NCI-H2196 (cell line): Measurements from ENCODE around the gene ZCCHC3.
"Not testable (repeated sequence)": the region's sequence is repeated elsewhere in the genome, so short reads cannot be mapped to it uniquely, and the experiment has no call there.

Experiments used
- DNase-seq: peaks from one replicate; lab custom pipeline; 2025; ENCODE audit not compliant: unreplicated experiment; lab: John Stamatoyannopoulos, UW

The ZCCHC3 gene

DNA sequence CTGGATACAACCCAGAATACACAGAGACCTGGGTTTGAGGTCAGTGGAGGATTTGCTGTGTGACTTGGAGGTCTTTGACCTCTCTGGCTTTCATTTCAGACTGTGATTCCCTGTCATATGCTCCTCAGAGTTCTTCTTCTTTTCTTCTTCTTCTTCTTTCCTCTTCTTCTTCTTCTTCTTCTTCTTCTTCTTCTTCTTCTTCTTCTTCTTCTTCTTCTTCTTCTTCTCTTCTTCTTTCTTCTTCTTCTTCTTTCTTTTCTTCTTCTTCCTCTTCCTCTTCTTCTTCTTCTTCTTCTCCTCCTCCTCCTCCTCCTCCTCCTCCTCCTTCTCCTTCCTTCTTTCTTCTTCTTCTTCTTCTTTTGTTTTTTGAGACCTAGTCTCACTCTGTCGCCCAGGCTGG, 38.7 kb downstream of the ZCCHC3 start:
- not testable (repeated sequence) for DNase-seq

DNA sequence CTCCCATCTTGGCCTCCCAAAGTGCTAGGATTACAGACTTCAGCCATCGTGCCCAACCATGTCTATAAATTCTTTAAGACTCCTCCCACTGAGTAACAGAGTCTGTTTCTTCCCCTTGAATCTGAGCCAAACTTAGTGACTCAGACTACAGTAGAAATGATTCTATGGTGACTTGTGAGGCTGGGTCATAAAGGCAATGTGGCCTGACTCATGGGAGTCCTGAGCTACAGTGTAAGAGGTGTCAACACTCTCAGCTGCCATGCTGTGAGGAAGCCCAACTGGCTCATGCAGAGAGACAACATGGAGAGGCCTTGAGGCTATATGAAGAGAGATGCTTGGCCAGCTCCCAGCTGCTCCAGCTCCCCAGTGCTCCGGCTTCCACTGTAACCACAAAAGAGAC, 44.3 kb downstream of the ZCCHC3 start:
- peak; percentile 43 for DNase-seq

- no peak for DNase-seq
Measured at GRCh38 chr20:343107-343506, 45.7 kb downstream of the ZCCHC3 start.

GRCh38 chr20:346033-346639, 48.8 kb downstream of the ZCCHC3 start:
- no peak for DNase-seq

DNA sequence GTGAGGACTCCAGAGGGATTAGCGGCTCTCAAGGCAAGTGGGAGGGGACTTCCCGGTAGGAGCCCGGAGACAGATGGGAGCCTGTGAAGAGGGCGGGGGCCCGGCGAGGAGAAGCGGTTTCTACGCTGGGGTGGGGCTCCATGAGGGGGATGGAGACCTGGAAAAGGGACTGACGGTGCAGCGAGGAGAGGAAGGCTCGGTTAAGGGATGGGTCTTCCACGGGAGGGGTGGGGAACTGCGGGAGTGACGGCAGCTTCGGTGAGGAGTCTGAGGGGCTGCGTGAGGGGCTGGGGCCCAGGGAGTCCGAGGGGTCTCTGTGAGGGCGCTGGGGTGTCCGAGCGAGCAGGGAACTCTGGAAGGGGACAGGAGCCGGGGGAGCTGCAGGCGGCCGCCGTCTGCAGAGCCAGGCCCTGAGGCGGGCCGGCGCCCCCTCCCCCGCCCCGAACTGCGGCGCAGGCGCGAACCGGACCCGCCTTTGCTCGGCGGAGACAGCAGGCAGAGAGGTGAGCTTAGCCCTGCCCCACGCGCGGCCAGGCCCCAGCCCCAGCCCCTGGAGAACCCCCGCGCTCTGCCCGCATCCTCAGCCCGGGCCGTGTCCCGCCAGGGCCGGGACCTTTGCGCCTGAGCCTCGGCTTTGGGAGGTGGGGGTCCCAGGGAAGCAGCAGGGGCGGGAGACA, 49.4 kb downstream of the ZCCHC3 start, which contains the start of gene NRSN2:
Gene NRSN2 (plus strand): TSS at position 472 of the 677 bp plus-strand sequence. CDS start 2,533 bp downstream, outside the sequence.
- peak; percentile 66 for DNase-seq

- DNase-seq, result no peak
Measured at GRCh38 chr20:347317-347639, 49.9 kb downstream of the ZCCHC3 start.

DNA sequence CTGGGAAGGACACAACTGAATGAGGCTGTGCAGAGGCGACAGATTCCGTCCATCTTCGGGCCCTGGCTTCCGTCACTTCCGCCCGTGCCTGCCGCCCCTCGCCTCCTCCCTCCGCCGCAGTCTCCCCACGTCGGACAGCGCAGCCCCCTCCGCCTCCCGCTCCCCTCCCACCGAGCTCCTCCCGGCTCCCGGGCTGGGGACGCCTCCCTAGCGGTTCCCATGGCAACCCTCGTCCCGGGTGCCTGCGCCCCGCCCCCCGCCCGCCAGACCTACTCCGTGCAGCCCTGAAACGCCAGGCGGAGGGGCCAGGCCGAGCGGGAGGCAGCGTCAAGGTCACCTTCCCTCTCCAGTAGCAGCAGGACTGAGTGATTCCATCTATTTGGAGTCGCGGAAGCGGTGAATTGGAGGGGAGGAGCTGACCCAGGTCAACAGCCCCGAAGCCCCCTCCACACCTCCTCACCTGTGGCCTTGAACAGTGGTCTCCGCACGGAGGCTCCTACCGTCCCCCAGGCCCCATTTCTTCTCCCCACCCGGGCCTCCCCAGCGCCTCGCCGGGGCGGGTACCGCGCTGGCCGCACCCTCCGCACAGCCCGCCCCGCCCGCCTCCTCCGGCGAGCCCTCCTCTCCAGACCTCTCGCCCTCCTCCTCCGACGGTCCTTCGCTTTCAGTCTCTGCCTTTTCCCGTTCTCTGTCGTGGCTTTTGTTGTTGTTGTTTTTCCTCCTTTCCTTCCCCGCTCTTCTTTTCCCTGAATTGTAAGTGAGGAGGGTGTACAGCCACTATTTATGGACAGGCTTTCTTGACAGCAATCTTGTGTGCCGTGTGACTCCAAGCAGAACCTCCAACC, 50.5 kb downstream of the ZCCHC3 start:
- DNase-seq, result peak; percentile 96

DNA sequence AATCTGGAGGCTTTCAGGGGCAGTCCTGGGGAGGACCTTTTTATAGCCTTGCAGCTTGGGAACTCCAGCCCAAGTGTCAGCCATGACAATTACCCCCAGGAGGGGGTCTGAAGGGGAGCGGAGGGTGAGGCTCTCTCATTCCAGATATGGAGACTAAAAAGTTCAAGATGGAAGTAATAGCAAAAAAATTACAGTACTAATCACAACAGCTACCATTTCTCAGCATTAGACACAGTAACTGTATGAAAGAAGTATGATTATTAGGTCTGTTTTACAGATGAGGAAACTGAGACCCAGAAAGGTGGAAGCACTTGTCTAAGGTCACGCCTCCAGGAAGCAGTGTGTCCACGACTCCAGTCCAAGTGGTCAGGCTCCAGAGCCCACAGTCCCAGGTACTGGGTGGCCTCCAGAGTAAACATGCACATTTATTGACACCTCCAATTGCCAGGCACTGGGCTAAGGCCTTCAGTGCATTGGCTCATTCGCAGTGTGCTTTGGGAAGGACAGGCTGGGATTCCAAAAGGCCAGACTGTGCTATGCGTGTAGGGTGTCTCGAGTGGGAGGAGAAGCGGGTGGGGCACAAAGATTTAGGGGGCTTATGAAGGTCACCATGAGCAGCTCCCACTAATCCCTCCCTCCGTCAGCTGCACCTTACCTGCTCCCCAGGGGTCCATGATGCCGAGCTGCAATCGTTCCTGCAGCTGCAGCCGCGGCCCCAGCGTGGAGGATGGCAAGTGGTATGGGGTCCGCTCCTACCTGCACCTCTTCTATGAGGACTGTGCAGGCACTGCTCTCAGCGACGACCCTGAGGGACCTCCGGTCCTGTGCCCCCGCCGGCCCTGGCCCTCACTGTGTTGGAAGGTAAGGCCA, 51.8 kb downstream of the ZCCHC3 start:
- no peak for DNase-seq
